ENCODE measurements around the gene OTULINL.
A peak's percentile ranks its signal among the peaks of the same experiment; 100 is the strongest.

OTULINL gene

GRCh38 chr5:14603141-14603540 is 21.5 kb downstream of the OTULINL start:
- DNase-seq = no peak

GRCh38 chr5:14607104-14607503 is 25.5 kb downstream of the OTULINL start:
- no peak for DNase-seq

- DNase-seq = no peak
Observed at GRCh38 chr5:14608169-14608568, 26.6 kb downstream of the OTULINL start.

GRCh38 chr5:14611737-14612136 is 30.1 kb downstream of the OTULINL start:
- DNase-seq = no peak

GRCh38 chr5:14614490-14614889 is 32.9 kb downstream of the OTULINL start:
- no peak for DNase-seq

- DNase-seq = no peak
Observed at GRCh38 chr5:14615365-14615764, 33.8 kb downstream of the OTULINL start.

GRCh38 chr5:14617441-14617840 is 35.8 kb downstream of the OTULINL start:
- DNase-seq = no peak

GRCh38 chr5:14627270-14627669 is 45.7 kb downstream of the OTULINL start:
- no peak for DNase-seq

GRCh38 chr5:14628346-14628745 is 46.8 kb downstream of the OTULINL start:
- peak; percentile 81 for DNase-seq

- no peak for DNase-seq
Observed at GRCh38 chr5:14630671-14631070, 49.1 kb downstream of the OTULINL start.

GRCh38 chr5:14635656-14636055 is 54.1 kb downstream of the OTULINL start:
- DNase-seq = no peak

GRCh38 chr5:14640765-14641164 is 59.2 kb downstream of the OTULINL start:
- no peak for DNase-seq

GRCh38 chr5:14644623-14645237 is 63.1 kb downstream of the OTULINL start:
- no peak for DNase-seq

- DNase-seq = no peak
Observed at GRCh38 chr5:14650052-14650451, 68.5 kb downstream of the OTULINL start.

GRCh38 chr5:14655146-14655741 is 73.7 kb downstream of the OTULINL start:
- no peak for DNase-seq

- DNase-seq = no peak
Observed at GRCh38 chr5:14656898-14657297, 75.3 kb downstream of the OTULINL start.

GRCh38 chr5:14659821-14660607 is 78.4 kb downstream of the OTULINL start:
- no peak for DNase-seq

- no peak for DNase-seq
Observed at GRCh38 chr5:14660833-14661232, 79.2 kb downstream of the OTULINL start.

Data from eye (tissue), 1 donor.